ENCODE results near the gene MGST2.

GRCh38 chr4:139666735-139667281 is 1.2 kb downstream of the MGST2 start:
- TF ChIP-seq EZH2 (IDR thresholded peaks at IDR 0.05; ENCODE audit: low read length, unreplicated experiment) (no peak), EZH2phosphoT487 (IDR thresholded peaks at IDR 0.05; ENCODE audit: borderline replicate concordance, low read length) (no peak)
